GM10248 (cell line): Measurements from ENCODE around the gene EML5.

ENCODE experiments used
- CTCF ChIA-PET: fragments of 300-600 bp; sonication (Branson Sonifier 250); formaldehyde crosslinking; extraction: SDS; loops from one replicate; lab custom pipeline; 2021; ENCODE audit warnings: antibody characterized with exemption; lab: Yijun Ruan, JAX
- POLR2A ChIA-PET: fragments of 350-650 bp; sonication (Branson Sonifier 250); formaldehyde crosslinking; extraction: SDS; loops from one replicate; lab custom pipeline; 2020; ENCODE audit warnings: antibody characterized with exemption; lab: Yijun Ruan, JAX
- DNase-seq: peaks from one replicate; pipeline ENCODE4 v3.0.0; 2012; ENCODE audit errors: extremely low spot score
- TF ChIP-seq, protein P1 (sequence below): IDR thresholded peaks from 2 replicates; pipeline ENCODE4 v1.5.1; 2012; ENCODE audit warnings: mild to moderate bottlenecking, low read depth; ENCODE audit errors: extremely low read depth, missing control alignments, control extremely low read depth

EML5 gene

DNA sequence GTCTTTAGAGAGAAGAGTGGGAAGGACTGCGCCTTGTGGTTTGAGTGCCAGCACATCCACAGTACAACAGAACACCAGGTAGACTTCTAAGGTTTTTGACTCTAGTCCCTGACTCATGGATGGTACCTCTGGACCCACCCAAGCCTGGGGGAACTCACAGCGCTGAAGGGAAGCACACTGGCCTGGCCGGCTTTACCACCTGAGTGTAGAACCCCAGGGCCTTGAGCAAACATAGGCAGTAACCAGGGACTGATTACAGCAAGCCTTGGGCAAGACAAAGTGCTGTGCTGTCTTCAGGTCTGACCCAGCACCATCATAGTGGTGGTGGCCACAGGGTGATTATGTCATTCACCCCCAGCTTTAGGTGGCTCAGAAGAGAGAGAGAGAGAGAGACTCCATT lies 17.2 kb downstream of the EML5 start:
- ChIA-PET POLR2A (no interaction called here), CTCF (no interaction called here)
- DNase-seq, result no peak
- TF ChIP-seq, protein P1, sequence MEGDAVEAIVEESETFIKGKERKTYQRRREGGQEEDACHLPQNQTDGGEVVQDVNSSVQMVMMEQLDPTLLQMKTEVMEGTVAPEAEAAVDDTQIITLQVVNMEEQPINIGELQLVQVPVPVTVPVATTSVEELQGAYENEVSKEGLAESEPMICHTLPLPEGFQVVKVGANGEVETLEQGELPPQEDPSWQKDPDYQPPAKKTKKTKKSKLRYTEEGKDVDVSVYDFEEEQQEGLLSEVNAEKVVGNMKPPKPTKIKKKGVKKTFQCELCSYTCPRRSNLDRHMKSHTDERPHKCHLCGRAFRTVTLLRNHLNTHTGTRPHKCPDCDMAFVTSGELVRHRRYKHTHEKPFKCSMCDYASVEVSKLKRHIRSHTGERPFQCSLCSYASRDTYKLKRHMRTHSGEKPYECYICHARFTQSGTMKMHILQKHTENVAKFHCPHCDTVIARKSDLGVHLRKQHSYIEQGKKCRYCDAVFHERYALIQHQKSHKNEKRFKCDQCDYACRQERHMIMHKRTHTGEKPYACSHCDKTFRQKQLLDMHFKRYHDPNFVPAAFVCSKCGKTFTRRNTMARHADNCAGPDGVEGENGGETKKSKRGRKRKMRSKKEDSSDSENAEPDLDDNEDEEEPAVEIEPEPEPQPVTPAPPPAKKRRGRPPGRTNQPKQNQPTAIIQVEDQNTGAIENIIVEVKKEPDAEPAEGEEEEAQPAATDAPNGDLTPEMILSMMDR, result no peak

DNA sequence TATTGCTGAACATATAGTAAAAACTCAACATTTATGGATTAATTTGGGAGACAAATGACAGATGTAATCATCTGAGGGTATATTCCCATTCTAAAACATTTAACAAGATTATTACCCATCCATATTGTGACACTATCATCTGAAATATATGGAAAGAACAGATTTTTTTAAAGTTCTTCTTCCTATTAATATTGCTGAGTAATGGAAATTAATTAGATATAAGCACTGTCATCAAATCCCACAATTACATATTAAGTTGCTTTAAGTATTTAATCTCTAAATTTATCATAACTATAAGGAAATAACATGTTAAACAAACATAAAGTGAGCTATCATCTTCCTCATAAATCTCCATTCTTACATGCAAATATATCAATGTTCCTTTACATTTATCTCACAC lies 22.0 kb downstream of the EML5 start:
- CTCF ChIA-PET, result no interaction called here
- TF ChIP-seq, protein P1, result no peak
- DNase-seq, result no peak
- POLR2A ChIA-PET, result no interaction called here

DNA sequence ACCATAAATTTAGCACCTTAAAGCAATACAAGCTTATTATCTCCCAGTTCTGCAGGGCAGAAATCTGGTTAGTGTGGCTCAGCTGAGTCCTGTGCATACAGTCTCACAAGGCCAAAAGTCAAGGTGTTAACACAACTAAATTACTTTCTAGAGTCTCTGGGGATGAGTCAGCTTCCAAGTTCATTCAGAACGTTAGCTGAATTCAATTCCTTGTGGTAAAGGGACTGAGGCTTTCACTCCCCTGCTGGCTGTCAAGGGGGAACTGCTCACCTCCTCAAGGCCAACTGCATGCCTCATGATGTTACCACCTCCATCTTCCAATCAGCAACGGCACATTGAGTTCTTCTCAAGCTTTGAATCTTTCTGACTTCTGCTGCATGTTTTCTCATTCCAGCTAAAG lies 27.6 kb downstream of the EML5 start:
- ChIA-PET POLR2A (no interaction called here), CTCF (no interaction called here)
- DNase-seq, result no peak
- TF ChIP-seq, protein P1, result no peak

DNA sequence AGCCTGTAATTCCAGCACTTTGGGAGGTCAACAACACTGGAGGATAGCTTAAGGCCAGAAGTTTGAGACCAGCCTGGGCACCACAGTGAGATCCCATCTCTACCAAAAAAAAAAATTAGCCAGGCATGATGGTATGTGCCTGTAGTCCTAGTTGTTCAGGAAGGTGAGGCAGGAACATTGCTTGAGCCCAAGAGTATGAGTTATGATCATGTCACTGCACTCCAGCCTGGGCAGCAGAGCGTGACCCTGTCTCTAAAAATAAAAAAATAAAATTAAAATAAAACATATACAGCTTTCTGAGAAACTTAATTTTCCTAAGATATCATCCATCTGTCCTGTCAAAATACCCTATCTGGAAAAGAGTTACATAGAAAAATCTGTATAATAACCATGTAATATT lies 38.9 kb downstream of the EML5 start:
- DNase-seq, result no peak
- TF ChIP-seq, protein P1, result no peak
- POLR2A ChIA-PET, result no interaction called here
- CTCF ChIA-PET, result no interaction called here

DNA sequence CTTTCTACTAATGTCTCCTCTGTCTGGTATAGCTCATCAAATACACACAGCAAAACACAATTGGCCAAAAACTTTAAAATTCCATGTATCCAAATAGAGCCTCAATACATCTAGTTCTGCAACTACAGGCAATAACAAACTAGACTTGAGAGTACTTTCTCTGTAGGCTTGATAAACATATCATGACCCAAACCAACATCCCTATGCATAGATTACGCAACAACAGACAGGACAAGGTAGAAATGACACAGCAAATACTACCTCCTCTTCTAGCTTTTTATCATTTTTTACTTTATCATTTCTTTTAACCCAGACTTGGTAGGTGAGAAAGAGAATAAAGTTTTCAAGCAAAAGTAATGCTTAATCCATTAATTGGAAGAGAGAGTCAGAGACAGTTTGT lies 41.8 kb downstream of the EML5 start:
- no peak for DNase-seq
- TF ChIP-seq, protein P1, result no peak
- CTCF ChIA-PET, result interaction anchor here (0.8 to 1.2 kb wide), 6 partner anchors 8 to 562 kb away, joined by 3 to 4 read pairs (median 3); no protein-coding TSS in a partner anchor
- POLR2A ChIA-PET, result no interaction called here

DNA sequence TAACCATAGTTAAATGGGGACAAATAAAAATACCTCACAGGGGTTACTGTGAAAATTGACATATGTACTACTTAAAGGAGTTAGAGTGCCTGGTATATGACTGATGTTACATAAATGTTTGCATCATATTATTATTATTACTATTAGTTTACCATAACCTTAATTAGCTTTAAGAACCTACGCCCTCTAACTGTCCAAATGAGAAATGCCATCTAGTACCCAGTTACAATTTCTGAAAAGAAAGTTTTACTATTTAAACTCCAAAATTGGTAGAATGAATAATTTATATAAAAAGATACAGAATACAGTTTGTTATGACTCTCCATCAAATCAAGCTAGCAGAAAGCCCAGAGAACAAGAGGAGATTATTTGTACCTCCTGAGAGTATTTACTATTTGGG lies 42.3 kb downstream of the EML5 start:
- ChIA-PET POLR2A (no interaction called here), CTCF (interaction anchor here (0.8 to 1.2 kb wide), 6 partner anchors 8 to 561 kb away, joined by 3 to 4 read pairs (median 3); no protein-coding TSS in a partner anchor)
- DNase-seq, result no peak
- TF ChIP-seq, protein P1, result no peak

DNA sequence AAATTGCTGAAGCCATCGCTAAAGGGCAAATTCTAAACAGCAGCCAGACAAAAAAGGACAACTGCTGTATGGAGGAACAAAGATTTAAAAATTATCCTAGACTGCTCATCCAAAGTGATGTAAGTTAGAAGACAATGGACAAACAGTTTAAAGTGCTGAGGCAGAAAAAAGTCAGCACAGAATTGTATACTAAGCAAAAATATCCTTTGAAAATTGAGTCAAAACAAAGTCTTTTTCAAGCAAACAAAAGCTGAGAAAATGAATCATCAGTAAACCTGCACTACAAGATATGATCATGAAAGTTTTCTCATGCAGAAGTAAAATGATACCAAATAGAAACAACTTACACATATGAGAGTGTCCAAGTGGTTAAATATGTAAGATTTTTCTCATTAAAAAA lies 43.6 kb downstream of the EML5 start:
- no peak for DNase-seq
- ChIA-PET CTCF (no interaction called here), POLR2A (no interaction called here)
- TF ChIP-seq, protein P1, result no peak
